ENCODE measurements around the gene MBLAC1.
A peak's percentile ranks its signal among the peaks of the same experiment; 100 is the strongest.

Gene MBLAC1

GRCh38 chr7:100154651-100155491, 28.1 kb downstream of the MBLAC1 start:
- DNase-seq, result no peak

- DNase-seq, result no peak
Measured at GRCh38 chr7:100155553-100156317, 29.0 kb downstream of the MBLAC1 start.

GRCh38 chr7:100156331-100157068, 29.7 kb downstream of the MBLAC1 start:
- DNase-seq, result no peak

- DNase-seq, result no peak
Measured at GRCh38 chr7:100157069-100157333, 30.2 kb downstream of the MBLAC1 start.

- no peak for DNase-seq
Measured at GRCh38 chr7:100157334-100158228, 30.8 kb downstream of the MBLAC1 start.

GRCh38 chr7:100158229-100159098, 31.7 kb downstream of the MBLAC1 start, which contains the start of gene TRAPPC14:
Gene TRAPPC14, minus strand, starts transcription at chr7:100158723. Its CDS starts 224 bp downstream, at chr7:100158499.
- peak; percentile 96 for DNase-seq

- no peak for DNase-seq
Measured at GRCh38 chr7:100159099-100159623, 32.4 kb downstream of the MBLAC1 start.

- no peak for DNase-seq
Measured at GRCh38 chr7:100160067-100160466, 33.3 kb downstream of the MBLAC1 start.

GRCh38 chr7:100163006-100163531, 36.3 kb downstream of the MBLAC1 start:
- no peak for DNase-seq

- DNase-seq, result no peak
Measured at GRCh38 chr7:100163871-100164270, 37.1 kb downstream of the MBLAC1 start.

GRCh38 chr7:100166317-100166940, 39.7 kb downstream of the MBLAC1 start:
- DNase-seq, result no peak

- no peak for DNase-seq
Measured at GRCh38 chr7:100166970-100167911, 40.5 kb downstream of the MBLAC1 start.

GRCh38 chr7:100167912-100168323, 41.2 kb downstream of the MBLAC1 start:
- DNase-seq, result no peak

- no peak for DNase-seq
Measured at GRCh38 chr7:100169147-100169850, 42.5 kb downstream of the MBLAC1 start.

GRCh38 chr7:100170101-100170897, 43.5 kb downstream of the MBLAC1 start:
- DNase-seq, result no peak

- DNase-seq, result no peak
Measured at GRCh38 chr7:100171087-100171681, 44.4 kb downstream of the MBLAC1 start.

GRCh38 chr7:100171840-100172239, 45.1 kb downstream of the MBLAC1 start:
- DNase-seq, result no peak

All from activated CD8-positive, alpha-beta memory T cell treated with anti-CD3 and anti-CD28 coated beads, Interleukin-2, amount 50 U/mL, for 48 hours (primary cell).